ENCODE results near the gene HOXD11. TPM values are rescaled to one million over a fixed set of nuclear protein-coding genes. Genes with fewer than 3 reads are reported as not detected.

HOXD11 gene
- polyA plus RNA-seq, 1 experiment, result not detected

DNA sequence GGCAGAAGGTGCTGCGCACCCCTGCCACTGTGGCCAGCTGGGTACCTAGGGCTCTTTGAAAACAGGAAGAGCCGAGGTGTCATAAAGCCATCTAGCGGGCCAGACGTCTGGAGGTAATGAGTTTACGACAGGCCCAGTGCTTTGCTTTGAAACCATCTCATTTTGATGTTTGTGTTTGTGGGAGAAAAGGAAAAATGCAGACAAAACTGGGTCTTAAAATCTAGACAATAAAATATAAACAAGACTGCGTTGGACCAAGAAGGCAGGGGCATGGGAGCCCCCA lies 18.6 kb downstream of the HOXD11 start:
- H3K4me3 ChIP-seq (ENCODE audit: low read depth, low read length), result no peak overlapping the region
- peaks cover 10% of the 10 kb centered on the region; the same call in 1 of the 2 replicates for H3K9me3 ChIP-seq (ENCODE audit: control insufficient read depth, insufficient read depth, low read length)
- ChIA-PET POLR2A (interaction anchor here (0.7 kb wide), 1 partner anchor 326 kb away, joined by 10 read pairs; no protein-coding TSS in a partner anchor), CTCF (interaction anchor here (0.6 to 6.3 kb wide), 6 partner anchors 329 to 1023 kb away, joined by 8 to 184 read pairs (median 63); no protein-coding TSS in a partner anchor)
- H3K27me3 ChIP-seq (ENCODE audit: control insufficient read depth, insufficient read depth, low read length), result peaks cover 84% of the 10 kb centered on the region
- DNase-seq (ENCODE audit: low read depth, low spot score), result no peak
- H3K27ac ChIP-seq (ENCODE audit: low read depth, low read length), result no peak overlapping the region
- TF ChIP-seq, protein P1, sequence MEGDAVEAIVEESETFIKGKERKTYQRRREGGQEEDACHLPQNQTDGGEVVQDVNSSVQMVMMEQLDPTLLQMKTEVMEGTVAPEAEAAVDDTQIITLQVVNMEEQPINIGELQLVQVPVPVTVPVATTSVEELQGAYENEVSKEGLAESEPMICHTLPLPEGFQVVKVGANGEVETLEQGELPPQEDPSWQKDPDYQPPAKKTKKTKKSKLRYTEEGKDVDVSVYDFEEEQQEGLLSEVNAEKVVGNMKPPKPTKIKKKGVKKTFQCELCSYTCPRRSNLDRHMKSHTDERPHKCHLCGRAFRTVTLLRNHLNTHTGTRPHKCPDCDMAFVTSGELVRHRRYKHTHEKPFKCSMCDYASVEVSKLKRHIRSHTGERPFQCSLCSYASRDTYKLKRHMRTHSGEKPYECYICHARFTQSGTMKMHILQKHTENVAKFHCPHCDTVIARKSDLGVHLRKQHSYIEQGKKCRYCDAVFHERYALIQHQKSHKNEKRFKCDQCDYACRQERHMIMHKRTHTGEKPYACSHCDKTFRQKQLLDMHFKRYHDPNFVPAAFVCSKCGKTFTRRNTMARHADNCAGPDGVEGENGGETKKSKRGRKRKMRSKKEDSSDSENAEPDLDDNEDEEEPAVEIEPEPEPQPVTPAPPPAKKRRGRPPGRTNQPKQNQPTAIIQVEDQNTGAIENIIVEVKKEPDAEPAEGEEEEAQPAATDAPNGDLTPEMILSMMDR (IDR thresholded peaks at IDR 0.05; ENCODE audit: low read depth, low read length), result no peak

DNA sequence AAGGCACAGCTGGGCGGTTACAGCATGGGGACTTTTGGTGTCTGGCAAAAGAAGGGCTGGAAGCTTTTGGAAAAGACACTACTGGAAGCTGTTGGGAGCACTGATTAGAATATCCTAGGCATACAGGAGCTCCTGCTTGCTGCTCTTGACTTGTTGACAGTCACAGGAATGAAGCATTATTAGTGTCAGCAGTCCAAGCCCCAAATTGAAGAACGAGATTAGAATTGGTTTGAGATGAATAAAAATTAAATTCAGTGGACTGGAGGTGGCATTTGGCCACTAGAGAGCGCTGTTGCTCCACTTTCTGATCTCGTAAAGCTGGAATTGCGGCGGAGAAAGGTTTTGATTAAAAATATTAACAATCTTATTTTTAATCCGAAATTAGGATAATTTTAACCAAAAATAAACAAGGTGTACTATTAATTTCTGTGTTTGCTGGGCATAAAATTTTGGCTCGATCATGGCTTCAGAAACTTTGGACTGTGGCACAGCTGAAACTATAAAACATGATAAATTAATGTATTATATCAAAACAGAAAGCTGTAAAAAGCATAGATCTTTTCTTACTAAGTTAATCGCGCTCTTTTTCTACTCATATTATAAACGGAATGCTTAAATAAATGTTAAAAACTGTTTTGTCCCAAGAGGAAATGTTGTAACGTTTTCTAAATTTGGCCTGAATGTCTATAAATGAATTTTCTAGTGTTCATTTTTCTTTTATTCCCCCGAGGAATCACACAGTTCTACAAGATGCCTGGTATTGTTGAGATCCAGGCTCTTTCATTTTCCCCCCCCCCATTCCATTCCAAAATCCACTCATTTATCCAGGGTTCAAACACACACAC lies 20.1 kb downstream of the HOXD11 start:
- TF ChIP-seq, protein P1 (IDR thresholded peaks at IDR 0.05; ENCODE audit: low read depth, low read length), result peak; percentile 83
- ChIA-PET CTCF (interaction anchor here (0.6 to 6.3 kb wide), 57 partner anchors 11 to 1036 kb away, joined by 3 to 184 read pairs (median 4); partner anchors contain the start of genes HOXD10 and MTX2), POLR2A (interaction anchor here (0.7 to 0.8 kb wide), 2 partner anchors 511 to 1022 kb away, joined by 5 read pairs; no protein-coding TSS in a partner anchor)
- H3K27ac ChIP-seq (ENCODE audit: low read depth, low read length), result no peak overlapping the region
- H3K4me3 ChIP-seq (ENCODE audit: low read depth, low read length), result no peak overlapping the region
- H3K27me3 ChIP-seq (ENCODE audit: control insufficient read depth, insufficient read depth, low read length), result peaks cover 84% of the 10 kb centered on the region
- H3K9me3 ChIP-seq (ENCODE audit: control insufficient read depth, insufficient read depth, low read length), result peaks cover 4% of the 10 kb centered on the region; the same call in 1 of the 2 replicates
- DNase-seq (ENCODE audit: low read depth, low spot score), result peak; percentile 29

DNA sequence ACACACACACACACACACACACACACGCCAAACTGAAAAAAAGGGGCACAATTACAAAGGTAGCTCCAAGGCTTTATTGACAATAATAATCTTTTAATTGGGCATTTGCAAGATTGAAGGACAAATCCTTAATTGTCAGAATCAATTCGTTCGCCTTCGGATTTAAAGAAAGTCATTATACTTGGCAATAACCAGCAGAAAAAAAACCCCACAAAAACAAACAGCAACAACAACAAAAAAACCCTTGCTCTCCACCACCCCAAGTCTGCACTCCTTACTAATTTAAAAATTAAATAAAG lies 20.6 kb downstream of the HOXD11 start:
- Histone ChIP-seq H3K27ac (ENCODE audit: low read depth, low read length) (no peak overlapping the region), H3K9me3 (ENCODE audit: control insufficient read depth, insufficient read depth, low read length) (peaks cover 4% of the 10 kb centered on the region; the same call in 1 of the 2 replicates), H3K27me3 (ENCODE audit: control insufficient read depth, insufficient read depth, low read length) (peaks cover 85% of the 10 kb centered on the region), H3K4me3 (ENCODE audit: low read depth, low read length) (no peak overlapping the region)
- CTCF ChIA-PET, result interaction anchor here (0.6 to 6.3 kb wide), 33 partner anchors 11 to 1036 kb away, joined by 3 to 184 read pairs (median 7); partner anchors contain the start of gene MTX2
- TF ChIP-seq, protein P1 (IDR thresholded peaks at IDR 0.05; ENCODE audit: low read depth, low read length), result no peak
- DNase-seq (ENCODE audit: low read depth, low spot score), result no peak
- POLR2A ChIA-PET, result no interaction called here

DNA sequence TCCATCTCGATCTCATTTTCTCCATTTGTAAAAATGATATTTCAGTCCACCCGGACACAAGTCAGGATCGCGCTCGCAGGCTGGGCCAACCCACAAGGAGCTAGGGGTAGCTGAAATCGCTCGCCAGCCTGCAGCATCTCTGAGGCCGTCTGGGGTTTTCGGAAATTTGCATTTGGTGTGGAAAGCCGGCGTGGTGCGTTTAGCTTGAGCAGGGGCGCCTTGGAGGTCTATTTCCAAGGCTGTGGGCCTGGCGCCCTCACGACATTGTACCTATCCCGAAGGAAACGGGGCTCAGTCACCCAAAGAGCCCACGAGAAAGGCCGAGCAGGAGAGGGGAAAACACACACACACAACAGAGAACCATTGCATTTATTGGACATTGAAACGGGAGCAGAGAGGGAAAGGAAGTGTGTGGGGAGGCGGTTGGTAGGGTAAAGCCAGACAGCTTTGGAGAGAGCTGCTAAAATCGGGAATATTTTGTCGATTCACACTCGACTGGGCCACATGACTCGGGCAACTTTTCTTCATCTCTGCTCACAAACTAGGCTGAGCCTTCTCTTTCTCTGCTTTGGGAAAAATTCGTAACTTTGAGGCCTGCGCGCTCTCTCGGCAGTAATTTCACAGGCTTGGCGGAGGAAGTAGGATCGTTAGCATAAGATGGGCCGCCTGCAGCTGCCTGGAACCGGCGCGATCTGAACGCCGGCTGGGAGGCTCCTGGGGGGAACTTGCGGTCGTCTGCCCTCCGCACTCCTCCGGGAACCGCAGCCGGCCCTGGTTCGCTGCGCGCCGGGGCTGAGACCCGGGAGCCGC lies 21.3 kb downstream of the HOXD11 start:
- POLR2A ChIA-PET, result no interaction called here
- CTCF ChIA-PET, result interaction anchor here (0.6 to 6.3 kb wide), 16 partner anchors 10 to 1033 kb away, joined by 3 to 184 read pairs (median 14); no protein-coding TSS in a partner anchor
- no peak overlapping the region for H3K27ac ChIP-seq (ENCODE audit: low read depth, low read length)
- peaks cover 4% of the 10 kb centered on the region; the same call in 1 of the 2 replicates for H3K9me3 ChIP-seq (ENCODE audit: control insufficient read depth, insufficient read depth, low read length)
- TF ChIP-seq, protein P1 (IDR thresholded peaks at IDR 0.05; ENCODE audit: low read depth, low read length), result no peak
- DNase-seq (ENCODE audit: low read depth, low spot score), result no peak
- no peak overlapping the region for H3K4me3 ChIP-seq (ENCODE audit: low read depth, low read length)
- H3K27me3 ChIP-seq (ENCODE audit: control insufficient read depth, insufficient read depth, low read length), result peaks cover 88% of the 10 kb centered on the region

Measured in AG04450 (cell line).